C4-2B (cell line): ENCODE data around the gene CDK14.

Experiments used
- ZFX ChIP-seq: fragments of 450-650 bp; IDR thresholded peaks from 2 replicates; pipeline ENCODE4 v1.6.1; 2017
- TF ChIP-seq, protein P1 (sequence below): fragments of 450-650 bp; conservative IDR thresholded peaks from 2 replicates; pipeline ENCODE4 v1.5.1; 2017; ENCODE audit warnings: mild to moderate bottlenecking

DNA sequence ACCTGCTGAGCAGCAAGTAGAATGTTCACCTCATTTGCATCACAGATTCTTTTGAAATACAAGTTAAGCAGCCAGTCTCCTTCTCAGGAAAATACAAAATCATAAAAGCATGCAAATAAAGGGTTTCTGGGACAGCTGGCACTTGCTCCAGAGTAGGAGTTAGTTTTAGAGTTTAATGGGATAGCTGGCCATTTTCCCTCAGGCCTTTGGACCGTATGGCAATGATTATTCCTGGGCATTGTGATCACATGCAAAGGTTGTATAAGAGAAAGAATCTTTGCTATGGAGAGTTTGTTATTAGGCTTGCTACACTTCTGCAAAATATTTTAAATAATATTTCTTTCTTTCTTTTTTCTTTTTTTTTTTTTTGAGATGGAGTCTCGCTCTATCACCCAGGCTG lies 240.8 kb downstream of the CDK14 start:
- TF ChIP-seq, protein P1, sequence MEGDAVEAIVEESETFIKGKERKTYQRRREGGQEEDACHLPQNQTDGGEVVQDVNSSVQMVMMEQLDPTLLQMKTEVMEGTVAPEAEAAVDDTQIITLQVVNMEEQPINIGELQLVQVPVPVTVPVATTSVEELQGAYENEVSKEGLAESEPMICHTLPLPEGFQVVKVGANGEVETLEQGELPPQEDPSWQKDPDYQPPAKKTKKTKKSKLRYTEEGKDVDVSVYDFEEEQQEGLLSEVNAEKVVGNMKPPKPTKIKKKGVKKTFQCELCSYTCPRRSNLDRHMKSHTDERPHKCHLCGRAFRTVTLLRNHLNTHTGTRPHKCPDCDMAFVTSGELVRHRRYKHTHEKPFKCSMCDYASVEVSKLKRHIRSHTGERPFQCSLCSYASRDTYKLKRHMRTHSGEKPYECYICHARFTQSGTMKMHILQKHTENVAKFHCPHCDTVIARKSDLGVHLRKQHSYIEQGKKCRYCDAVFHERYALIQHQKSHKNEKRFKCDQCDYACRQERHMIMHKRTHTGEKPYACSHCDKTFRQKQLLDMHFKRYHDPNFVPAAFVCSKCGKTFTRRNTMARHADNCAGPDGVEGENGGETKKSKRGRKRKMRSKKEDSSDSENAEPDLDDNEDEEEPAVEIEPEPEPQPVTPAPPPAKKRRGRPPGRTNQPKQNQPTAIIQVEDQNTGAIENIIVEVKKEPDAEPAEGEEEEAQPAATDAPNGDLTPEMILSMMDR = no peak
- TF ChIP-seq ZFX = no peak
